ENCODE data around the gene YPEL2. TPM values are rescaled to one million over a fixed set of nuclear protein-coding genes. Genes with fewer than 3 reads are reported as not detected.

Gene YPEL2
- total RNA-seq, 1 experiment from 2014 or later: 0.98 TPM

DNA sequence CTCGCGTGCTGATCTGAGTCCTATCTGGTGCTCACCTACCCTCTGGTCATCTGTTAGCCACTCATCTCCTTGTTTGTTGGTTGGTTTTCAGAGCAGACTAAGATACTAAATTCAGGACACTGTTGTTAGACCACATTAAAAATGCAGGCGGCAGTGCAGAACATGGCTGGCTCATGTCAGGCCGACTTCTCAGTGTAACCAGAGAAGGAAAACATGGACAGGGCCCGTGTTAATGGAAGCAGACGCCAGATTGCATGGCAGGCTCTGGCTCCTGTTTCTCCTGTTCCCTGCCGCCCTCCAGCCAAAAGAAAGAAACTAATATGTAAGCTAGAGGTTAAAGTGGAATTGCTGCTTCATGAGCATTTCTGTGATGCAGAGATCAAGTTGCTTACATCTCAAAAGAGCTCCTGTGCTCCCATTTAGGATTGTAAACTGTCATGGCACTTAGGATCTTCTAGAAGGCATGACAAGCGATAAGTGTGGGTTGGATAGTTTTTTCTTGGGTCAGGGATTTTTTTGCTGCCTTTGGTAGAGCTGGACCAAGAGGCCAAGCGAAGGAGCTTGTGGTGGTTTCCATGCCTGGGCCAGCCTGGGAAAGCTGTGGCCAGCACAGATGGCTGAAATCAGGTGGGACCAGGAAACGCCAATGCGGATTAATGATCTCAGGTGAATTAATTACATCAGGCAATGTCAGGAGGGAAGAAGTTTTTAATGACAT is 56.1 kb downstream of the YPEL2 start:
- Histone ChIP-seq H3K18ac (ENCODE audit: insufficient read length, low read depth, low read length) (no peak overlapping the region), H3K56ac (ENCODE audit: insufficient read length, low read depth, low read length) (no peak overlapping the region), H3K79me2 (ENCODE audit: insufficient read depth, low read length) (no peaks in the 10 kb centered on the region), H2BK15ac (ENCODE audit: low read depth, low read length) (no peak overlapping the region), H3K79me1 (ENCODE audit: insufficient read depth, low read depth, low read length, poor library complexity, severe bottlenecking) (no peaks in the 10 kb centered on the region), H3K27ac (ENCODE audit: insufficient read length, low read depth, low read length) (no peak overlapping the region), H3K27me3 (ENCODE audit: insufficient read depth, low read length) (no peaks in the 10 kb centered on the region), H2BK120ac (ENCODE audit: low read depth, low read length, poor library complexity, severe bottlenecking) (no peak overlapping the region), H3K9me3 (ENCODE audit: control insufficient read depth, low read depth, low read length) (no peaks in the 10 kb centered on the region), H2BK12ac (ENCODE audit: insufficient read length, low read depth, low read length) (no peak overlapping the region), H3K4me2 (ENCODE audit: insufficient read depth, insufficient read length, low read length) (no peak overlapping the region), H3K4me1 (ENCODE audit: insufficient read depth, low read length) (no peaks in the 10 kb centered on the region; the same call in 1 of the 2 replicates), H4K5ac (ENCODE audit: insufficient read length, low read depth, low read length) (no peak overlapping the region), H4K91ac (ENCODE audit: insufficient read length, low read depth, low read length) (no peak overlapping the region), H2AK5ac (ENCODE audit: insufficient read length, low read length) (no peak overlapping the region), H4K8ac (replicated peaks; ENCODE audit: insufficient read length, low read depth, low read length) (no peak overlapping the region), H3T11ph (ENCODE audit: low read length) (no peak overlapping the region), H3K4ac (ENCODE audit: low read depth, low read length) (no peak overlapping the region), H3K14ac (ENCODE audit: insufficient read depth, low read length) (no peak overlapping the region), H2BK20ac (ENCODE audit: low read depth, low read length, poor library complexity, severe bottlenecking) (no peak overlapping the region), H2AFZ (ENCODE audit: low read length) (no peak overlapping the region), H3K9ac (ENCODE audit: extremely low read depth, insufficient read length, low read length) (no peak overlapping the region), H2BK5ac (ENCODE audit: insufficient read length, low read length) (no peak overlapping the region), H3K23me2 (ENCODE audit: insufficient read length, low read depth, low read length, poor library complexity, severe bottlenecking) (no peaks in the 10 kb centered on the region), H3K23ac (ENCODE audit: insufficient read length, low read depth, low read length) (no peak overlapping the region), H4K20me1 (ENCODE audit: control insufficient read depth, insufficient read depth, insufficient read length) (no peaks in the 10 kb centered on the region)
- Mint-ChIP-seq H3K36me3 (ENCODE audit: insufficient read depth in 1 of 3, low read depth in 3 of 3) (peaks cover 2 to 4% (median 2%) of the 10 kb centered on the region in 3 experiments; a peak in 1 of 7 replicates), H3K4me1 (peaks cover 11 to 16% of the 10 kb centered on the region in 2 experiments), H3K9me3 (no peaks in the 10 kb centered on the region; a peak in 1 of 5 replicates), H3K27ac (peak overlapping the region; percentile 12 to 79 (median 57); a peak in 3 of 7 replicates), H3K27me3 (ENCODE audit: low read depth) (no peaks in the 10 kb centered on the region), H3K4me3 (no peak overlapping the region)
- TF ChIP-seq, protein P1, sequence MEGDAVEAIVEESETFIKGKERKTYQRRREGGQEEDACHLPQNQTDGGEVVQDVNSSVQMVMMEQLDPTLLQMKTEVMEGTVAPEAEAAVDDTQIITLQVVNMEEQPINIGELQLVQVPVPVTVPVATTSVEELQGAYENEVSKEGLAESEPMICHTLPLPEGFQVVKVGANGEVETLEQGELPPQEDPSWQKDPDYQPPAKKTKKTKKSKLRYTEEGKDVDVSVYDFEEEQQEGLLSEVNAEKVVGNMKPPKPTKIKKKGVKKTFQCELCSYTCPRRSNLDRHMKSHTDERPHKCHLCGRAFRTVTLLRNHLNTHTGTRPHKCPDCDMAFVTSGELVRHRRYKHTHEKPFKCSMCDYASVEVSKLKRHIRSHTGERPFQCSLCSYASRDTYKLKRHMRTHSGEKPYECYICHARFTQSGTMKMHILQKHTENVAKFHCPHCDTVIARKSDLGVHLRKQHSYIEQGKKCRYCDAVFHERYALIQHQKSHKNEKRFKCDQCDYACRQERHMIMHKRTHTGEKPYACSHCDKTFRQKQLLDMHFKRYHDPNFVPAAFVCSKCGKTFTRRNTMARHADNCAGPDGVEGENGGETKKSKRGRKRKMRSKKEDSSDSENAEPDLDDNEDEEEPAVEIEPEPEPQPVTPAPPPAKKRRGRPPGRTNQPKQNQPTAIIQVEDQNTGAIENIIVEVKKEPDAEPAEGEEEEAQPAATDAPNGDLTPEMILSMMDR (conservative IDR thresholded peaks at IDR 0.05): no peak
- WGBS (ENCODE audit: extremely low coverage, insufficient read length, low lambda C conversion rate): no CpG with 5 or more reads among the region's 11 CpGs
- DNase-seq: no peak
